Measurements from ENCODE around the gene HIF1A. TPM values are rescaled to one million over a fixed set of nuclear protein-coding genes. Genes with fewer than 3 reads are reported as not detected.

The HIF1A gene
- total and polyA plus RNA-seq, 4 donors, result 28.9 to 291 (median 191) TPM

DNA sequence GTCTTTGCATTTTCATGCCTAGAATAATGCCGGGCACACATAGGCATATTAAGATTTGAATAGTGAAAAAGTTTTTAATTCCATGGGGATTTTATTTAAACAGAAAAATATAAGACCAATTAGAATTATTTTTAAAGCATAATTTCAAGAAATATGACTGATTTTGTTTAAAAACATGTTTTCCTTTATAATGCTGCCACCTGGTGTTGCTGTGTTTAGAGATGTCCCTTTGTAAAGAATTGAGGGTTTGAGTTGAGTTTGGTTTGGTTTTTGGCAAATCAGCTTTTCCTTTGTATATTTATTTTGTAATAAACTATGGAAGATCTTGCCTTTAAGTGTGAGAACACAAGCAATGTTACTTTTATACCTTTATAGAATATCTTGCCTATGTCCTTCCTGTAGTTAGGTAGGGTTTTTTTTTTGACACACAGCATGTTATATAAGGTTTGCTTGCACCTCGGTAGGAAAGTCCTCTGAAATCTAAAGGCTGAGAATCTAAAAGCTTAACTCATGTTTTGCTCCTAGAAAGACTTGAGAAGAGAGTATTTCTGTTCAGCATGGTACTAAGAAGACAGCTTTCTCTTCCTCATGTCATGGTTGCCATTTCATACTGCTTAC lies 35.6 kb downstream of the HIF1A start:
- Histone ChIP-seq H3K4me3 (no peak overlapping the region), H3K27me3 (ENCODE audit: control insufficient read depth in 3 of 3, insufficient read depth in 3 of 3, low read length in 2 of 3) (no peaks in the 10 kb centered on the region), H3K27ac (ENCODE audit: low read depth in 1 of 2, low read length in 1 of 2) (no peak overlapping the region), H3K9ac (ENCODE audit: insufficient read depth in 1 of 2, low read length in 2 of 2) (no peak overlapping the region), H3K36me3 (ENCODE audit: control insufficient read depth in 4 of 4, insufficient read depth in 4 of 4, low read length in 4 of 4) (peaks cover 8 to 66% (median 45%) of the 10 kb centered on the region in 4 donors), H3K9me3 (ENCODE audit: control insufficient read depth in 4 of 4, insufficient read depth in 3 of 4, low read length in 3 of 4) (no peaks in the 10 kb centered on the region), H3K4me1 (ENCODE audit: control insufficient read depth in 5 of 5, insufficient read depth in 5 of 5, low read length in 5 of 5) (no peaks in the 10 kb centered on the region)
- ATAC-seq (ENCODE audit: insufficient read depth, low FRiP score), result no peak
- 77 to 84% methylated on average over 2 of the region's 2 CpGs for WGBS, 2 donors
- TF ChIP-seq, protein P1, sequence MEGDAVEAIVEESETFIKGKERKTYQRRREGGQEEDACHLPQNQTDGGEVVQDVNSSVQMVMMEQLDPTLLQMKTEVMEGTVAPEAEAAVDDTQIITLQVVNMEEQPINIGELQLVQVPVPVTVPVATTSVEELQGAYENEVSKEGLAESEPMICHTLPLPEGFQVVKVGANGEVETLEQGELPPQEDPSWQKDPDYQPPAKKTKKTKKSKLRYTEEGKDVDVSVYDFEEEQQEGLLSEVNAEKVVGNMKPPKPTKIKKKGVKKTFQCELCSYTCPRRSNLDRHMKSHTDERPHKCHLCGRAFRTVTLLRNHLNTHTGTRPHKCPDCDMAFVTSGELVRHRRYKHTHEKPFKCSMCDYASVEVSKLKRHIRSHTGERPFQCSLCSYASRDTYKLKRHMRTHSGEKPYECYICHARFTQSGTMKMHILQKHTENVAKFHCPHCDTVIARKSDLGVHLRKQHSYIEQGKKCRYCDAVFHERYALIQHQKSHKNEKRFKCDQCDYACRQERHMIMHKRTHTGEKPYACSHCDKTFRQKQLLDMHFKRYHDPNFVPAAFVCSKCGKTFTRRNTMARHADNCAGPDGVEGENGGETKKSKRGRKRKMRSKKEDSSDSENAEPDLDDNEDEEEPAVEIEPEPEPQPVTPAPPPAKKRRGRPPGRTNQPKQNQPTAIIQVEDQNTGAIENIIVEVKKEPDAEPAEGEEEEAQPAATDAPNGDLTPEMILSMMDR (IDR thresholded peaks at IDR 0.05; ENCODE audit: control extremely low read depth, extremely low read depth), result peak; percentile 14
- DNase-seq, result peak in 2 of 3 donors; percentile 45 to 55

DNA sequence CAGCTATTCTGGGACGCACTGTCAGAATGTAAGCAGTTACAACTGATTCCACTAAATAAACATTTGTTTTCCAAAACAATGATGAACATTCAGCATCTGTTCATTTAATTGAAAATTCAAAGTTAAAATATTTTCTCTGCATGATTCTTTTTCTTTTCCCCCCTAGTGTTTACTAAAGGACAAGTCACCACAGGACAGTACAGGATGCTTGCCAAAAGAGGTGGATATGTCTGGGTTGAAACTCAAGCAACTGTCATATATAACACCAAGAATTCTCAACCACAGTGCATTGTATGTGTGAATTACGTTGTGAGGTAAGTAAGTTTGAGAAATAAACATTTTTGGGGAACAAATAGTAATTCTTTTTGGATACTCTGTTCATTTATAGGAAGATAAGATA lies 38.7 kb downstream of the HIF1A start:
- H3K9ac ChIP-seq (ENCODE audit: insufficient read depth in 1 of 2, low read length in 2 of 2), result no peak overlapping the region
- ATAC-seq (ENCODE audit: insufficient read depth, low FRiP score), result no peak
- H3K4me3 ChIP-seq, result no peak overlapping the region
- H3K27ac ChIP-seq (ENCODE audit: low read depth in 1 of 2, low read length in 1 of 2), result no peak overlapping the region
- no peaks in the 10 kb centered on the region for H3K4me1 ChIP-seq (ENCODE audit: control insufficient read depth in 5 of 5, insufficient read depth in 5 of 5, low read length in 5 of 5)
- DNase-seq, result no peak
- H3K9me3 ChIP-seq (ENCODE audit: control insufficient read depth in 4 of 4, insufficient read depth in 3 of 4, low read length in 3 of 4), result no peaks in the 10 kb centered on the region
- no peaks in the 10 kb centered on the region for H3K27me3 ChIP-seq (ENCODE audit: control insufficient read depth in 3 of 3, insufficient read depth in 3 of 3, low read length in 2 of 3)
- TF ChIP-seq, protein P1 (IDR thresholded peaks at IDR 0.05; ENCODE audit: control extremely low read depth, extremely low read depth), result no peak
- peaks cover 10 to 64% (median 47%) of the 10 kb centered on the region in 4 donors for H3K36me3 ChIP-seq (ENCODE audit: control insufficient read depth in 4 of 4, insufficient read depth in 4 of 4, low read length in 4 of 4)
- 88 to 94% methylated on average over 2 of the region's 2 CpGs for WGBS, 2 donors

DNA sequence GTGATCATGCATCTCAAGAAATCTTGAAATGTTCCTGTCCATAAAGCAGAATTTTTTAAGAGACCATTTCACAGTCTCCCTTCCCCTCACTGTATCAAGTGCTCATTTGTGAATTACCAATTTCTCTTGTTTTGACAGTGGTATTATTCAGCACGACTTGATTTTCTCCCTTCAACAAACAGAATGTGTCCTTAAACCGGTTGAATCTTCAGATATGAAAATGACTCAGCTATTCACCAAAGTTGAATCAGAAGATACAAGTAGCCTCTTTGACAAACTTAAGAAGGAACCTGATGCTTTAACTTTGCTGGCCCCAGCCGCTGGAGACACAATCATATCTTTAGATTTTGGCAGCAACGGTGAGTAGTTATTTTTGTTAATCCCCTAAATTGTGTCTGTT lies 41.4 kb downstream of the HIF1A start:
- no peaks in the 10 kb centered on the region for H3K4me1 ChIP-seq (ENCODE audit: control insufficient read depth in 5 of 5, insufficient read depth in 5 of 5, low read length in 5 of 5)
- no peaks in the 10 kb centered on the region for H3K9me3 ChIP-seq (ENCODE audit: control insufficient read depth in 4 of 4, insufficient read depth in 3 of 4, low read length in 3 of 4)
- TF ChIP-seq, protein P1 (IDR thresholded peaks at IDR 0.05; ENCODE audit: control extremely low read depth, extremely low read depth), result no peak
- WGBS, 2 donors, result 79 to 95% methylated on average over 4 of the region's 4 CpGs
- no peaks in the 10 kb centered on the region for H3K27me3 ChIP-seq (ENCODE audit: control insufficient read depth in 3 of 3, insufficient read depth in 3 of 3, low read length in 2 of 3)
- DNase-seq (no peak), ATAC-seq (ENCODE audit: insufficient read depth, low FRiP score) (no peak)
- no peak overlapping the region for H3K4me3 ChIP-seq
- no peak overlapping the region for H3K9ac ChIP-seq (ENCODE audit: insufficient read depth in 1 of 2, low read length in 2 of 2)
- no peak overlapping the region for H3K27ac ChIP-seq (ENCODE audit: low read depth in 1 of 2, low read length in 1 of 2)
- H3K36me3 ChIP-seq (ENCODE audit: control insufficient read depth in 4 of 4, insufficient read depth in 4 of 4, low read length in 4 of 4), result peaks cover 13 to 61% (median 46%) of the 10 kb centered on the region in 4 donors

DNA sequence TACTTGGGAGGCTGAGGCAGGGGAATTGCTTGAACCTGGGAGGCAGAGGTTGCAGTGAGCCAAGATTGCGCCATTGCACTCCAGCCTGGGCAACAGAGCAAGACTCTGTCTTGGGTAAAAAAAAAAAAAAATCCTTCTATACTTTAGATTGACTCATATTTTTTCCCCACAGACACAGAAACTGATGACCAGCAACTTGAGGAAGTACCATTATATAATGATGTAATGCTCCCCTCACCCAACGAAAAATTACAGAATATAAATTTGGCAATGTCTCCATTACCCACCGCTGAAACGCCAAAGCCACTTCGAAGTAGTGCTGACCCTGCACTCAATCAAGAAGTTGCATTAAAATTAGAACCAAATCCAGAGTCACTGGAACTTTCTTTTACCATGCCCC lies 42.6 kb downstream of the HIF1A start:
- H3K4me3 ChIP-seq, result no peak overlapping the region
- WGBS, 2 donors, result 61 to 73% methylated on average over 5 of the region's 5 CpGs
- H3K36me3 ChIP-seq (ENCODE audit: control insufficient read depth in 4 of 4, insufficient read depth in 4 of 4, low read length in 4 of 4), result peaks cover 19 to 61% (median 44%) of the 10 kb centered on the region in 4 donors
- H3K9me3 ChIP-seq (ENCODE audit: control insufficient read depth in 4 of 4, insufficient read depth in 3 of 4, low read length in 3 of 4), result no peaks in the 10 kb centered on the region
- H3K27ac ChIP-seq (ENCODE audit: low read depth in 1 of 2, low read length in 1 of 2), result no peak overlapping the region
- no peak overlapping the region for H3K9ac ChIP-seq (ENCODE audit: insufficient read depth in 1 of 2, low read length in 2 of 2)
- no peaks in the 10 kb centered on the region for H3K27me3 ChIP-seq (ENCODE audit: control insufficient read depth in 3 of 3, insufficient read depth in 3 of 3, low read length in 2 of 3)
- TF ChIP-seq, protein P1 (IDR thresholded peaks at IDR 0.05; ENCODE audit: control extremely low read depth, extremely low read depth), result no peak
- no peak for ATAC-seq (ENCODE audit: insufficient read depth, low FRiP score)
- no peaks in the 10 kb centered on the region for H3K4me1 ChIP-seq (ENCODE audit: control insufficient read depth in 5 of 5, insufficient read depth in 5 of 5, low read length in 5 of 5)
- DNase-seq, result no peak

Data from lung (tissue), 12 donors.